K562 (cell line): ENCODE measurements around the gene ZNF135. TPM values are rescaled to one million over a fixed set of nuclear protein-coding genes. Genes with fewer than 3 reads are reported as not detected.

Experiments used
- ATAC-seq: fragments of 200-7000 bp; cut with Tn5 transposase; 3 replicates; pipeline ENCODE4 v1.9.1; 2020; ENCODE audit warnings: moderate library complexity
- BruUV-seq: library from RNA; stranded (reverse); fragments of 400-500 nt; replicated peaks from 2 replicates; lab custom pipeline; 2021; lab: Mats Ljungman, UMichigan
- CTCF ChIA-PET: fragments of 300-600 bp; formaldehyde crosslinking; extraction: SDS; loops from one replicate; lab custom pipeline; 2021; ENCODE audit warnings: low intra/inter-chr PET ratio; lab: Yijun Ruan, JAX
- POLR2A ChIA-PET: fragments of 300-600, 350-650 bp; sonication (Branson Sonifier 250); formaldehyde crosslinking; extraction: SDS; loops from one replicate; lab custom pipeline; 2021; ENCODE audit warnings: antibody characterized with exemption, inconsistent platforms; lab: Yijun Ruan, JAX
- DNase-seq, 4 experiments: peaks; one replicate each; pipeline versions ENCODE4 v3.0.0 to v3.0.0-alpha.2; 2011 to 2018; ENCODE audit warnings: low spot score in 3 of 4, mixed read lengths in 3 of 4; ENCODE audit errors: extremely low read depth in 1 of 4
- FAIRE-seq: peaks from 2 replicates; lab custom pipeline; 2011; peaks lifted over from hg19 to GRCh38; lab: Jason Lieb, UNC
- H2AFZ ChIP-seq: 2 replicates; pipeline ENCODE4 v1.6.0; 2011; ENCODE audit warnings: low read depth, low read length, control low read depth, inconsistent platforms
- H3K27ac ChIP-seq: fragments of 200-600 bp; 3 replicates; pipeline ENCODE4 v1.8.0; 2011; ENCODE audit warnings: low read depth, mild to moderate bottlenecking, control low read depth, inconsistent platforms, low read length, moderate library complexity, mixed read lengths; ENCODE audit errors: extremely low read depth
- H3K27me3 ChIP-seq, 2 experiments: fragments of 300-600 bp in 1 of 2; 2 replicates in 1 of 2; 3 replicates in 1 of 2; pipeline versions ENCODE4 v1.6.0 to v1.8.0; 2011; ENCODE audit warnings: inconsistent platforms in 2 of 2, low read length in 2 of 2, mild to moderate bottlenecking in 1 of 2, mixed read lengths in 1 of 2, moderate library complexity in 1 of 2; ENCODE audit not compliant: control insufficient read depth in 2 of 2, insufficient read depth in 2 of 2
- H3K36me3 ChIP-seq: fragments of 300-600 bp; 3 replicates; pipeline ENCODE4 v1.8.0; 2011; ENCODE audit warnings: mild to moderate bottlenecking, low read length, inconsistent platforms; ENCODE audit not compliant: control insufficient read depth, insufficient read depth
- H3K4me1 ChIP-seq, 2 experiments: fragments of 200-600 bp in 1 of 2; replicated peaks in 1 of 2; 2 replicates in 1 of 2; 3 replicates in 1 of 2; pipeline versions ENCODE4 v1.5.1 to v1.8.0; 2011; ENCODE audit warnings: inconsistent platforms in 2 of 2, low read length in 2 of 2, mild to moderate bottlenecking in 1 of 2, mixed read lengths in 1 of 2, moderate library complexity in 1 of 2; ENCODE audit not compliant: control insufficient read depth in 2 of 2, insufficient read depth in 2 of 2
- H3K4me2 ChIP-seq: 2 replicates; pipeline ENCODE4 v1.6.1; 2011; ENCODE audit warnings: low read length, control low read depth, inconsistent platforms, mixed read lengths; ENCODE audit not compliant: insufficient read depth
- H3K4me3 ChIP-seq: fragments of 200-600 bp; sonication (generic), shearing (Covaris generic); 2 replicates; pipeline ENCODE4 v1.5.1; 2016; ENCODE audit warnings: control low read depth, inconsistent platforms
- H3K79me2 ChIP-seq: fragments of 200-600 bp; 3 replicates; pipeline ENCODE4 v1.8.0; 2011; ENCODE audit warnings: low read length, inconsistent platforms; ENCODE audit not compliant: control insufficient read depth, insufficient read depth
- H3K9ac ChIP-seq, 2 experiments: 2 replicates each; pipeline versions ENCODE4 v1.6.0 to v1.6.1; 2011; ENCODE audit warnings: low read depth in 2 of 2, low read length in 2 of 2, control low read depth in 1 of 2, inconsistent platforms in 1 of 2, mild to moderate bottlenecking in 1 of 2, mixed read lengths in 1 of 2; ENCODE audit not compliant: insufficient read depth in 1 of 2
- H3K9me1 ChIP-seq: one replicate; pipeline ENCODE4 v1.6.0; 2011; ENCODE audit warnings: inconsistent platforms, mild to moderate bottlenecking, low read length, moderate library complexity; ENCODE audit not compliant: control insufficient read depth, insufficient read depth
- H3K9me3 ChIP-seq: replicated peaks from 2 replicates; pipeline ENCODE4 v1.5.1; 2011; ENCODE audit warnings: low read depth, low read length, inconsistent platforms; ENCODE audit not compliant: control insufficient read depth, insufficient read depth
- H4K20me1 ChIP-seq: replicated peaks from 2 replicates; pipeline ENCODE4 v1.6.1; 2011; ENCODE audit warnings: low read length, inconsistent platforms, mixed read lengths; ENCODE audit not compliant: control insufficient read depth, insufficient read depth
- ESRRA ChIP-seq: fragments of 450-650 bp; IDR thresholded peaks from 2 replicates; pipeline ENCODE4 v1.6.1; 2014; ENCODE audit warnings: low read depth, mild to moderate bottlenecking, moderate library complexity, borderline replicate concordance
- HDAC1 ChIP-seq, 2 experiments: fragments of 450-650 bp; IDR thresholded peaks; 2 replicates each; pipeline ENCODE4 v1.6.1; 2016 to 2017; ENCODE audit warnings: inconsistent platforms in 1 of 2, mild to moderate bottlenecking in 1 of 2, moderate library complexity in 1 of 2
- IRF2 ChIP-seq: sonication (generic); formaldehyde crosslinking; IDR thresholded peaks from 2 replicates; pipeline ENCODE4 v1.8.1; 2022; ENCODE audit warnings: mild to moderate bottlenecking, missing genetic modification reagents
- NCOR1 ChIP-seq: fragments of 450-650 bp; IDR thresholded peaks from 2 replicates; pipeline ENCODE4 v1.6.1; 2016; ENCODE audit warnings: mild to moderate bottlenecking, moderate library complexity
- NFXL1 ChIP-seq: fragments of 450-650 bp; formaldehyde crosslinking; IDR thresholded peaks from 2 replicates; pipeline ENCODE4 v1.4.0; 2021; ENCODE audit warnings: mild to moderate bottlenecking
- PHTF2 ChIP-seq: fragments of 250-450 bp; sonication (Bioruptor Pico); IDR thresholded peaks from 2 replicates; pipeline ENCODE4 v1.5.0; 2021; ENCODE audit warnings: mild to moderate bottlenecking
- POLR3G ChIP-seq: IDR thresholded peaks from 2 replicates; pipeline ENCODE4 v1.6.1; 2011; ENCODE audit not compliant: insufficient read length, insufficient replicate concordance; ENCODE audit errors: extremely low read depth
- TOE1 ChIP-seq, 2 experiments: fragments of 450-650 bp in 1 of 2; sonication (generic) in 1 of 2; formaldehyde crosslinking in 1 of 2; IDR thresholded peaks; 2 replicates each; pipeline versions ENCODE4 v1.7.1 to v1.8.0; 2016 to 2022; ENCODE audit warnings: borderline replicate concordance in 2 of 2, mild to moderate bottlenecking in 2 of 2, antibody characterized with exemption in 1 of 2, inconsistent platforms in 1 of 2, low read depth in 1 of 2, missing genetic modification reagents in 1 of 2, moderate library complexity in 1 of 2
- WGBS: fragments of 100-300 bp; shearing (Covaris generic); methylation state at CpG from one replicate; pipeline ENCODE4 v1.1.6; 2016; ENCODE audit warnings: low coverage, mixed read lengths; ENCODE audit not compliant: insufficient coverage; ENCODE audit errors: missing lambda C conversion rate; 5-methylcytosine and 5-hydroxymethylcytosine counted together
- in situ Hi-C: fragments of 300-500 bp; cut with MboI; formaldehyde crosslinking; loops from 4 replicates; pipeline ENCODE4 v1.15.0; 2018; ENCODE audit warnings: inconsistent platforms, mixed read lengths
- intact Hi-C: fragments of 100-400 bp; cut with micrococcal nuclease; formaldehyde crosslinking; loops from 2 replicates; pipeline ENCODE4 v1.14.2; 2022
- polyA plus RNA-seq, 8 experiments: library from polyadenylated mRNA; depleted of rRNA in 4 of 8; stranded (reverse) in 5 of 8; unstranded in 3 of 8; fragments of >200 nt; fragmentation: Nextera tagmentation in 2 of 8; fragmentation: Illumina TruSeq in 1 of 8; extraction: Ambion mirVana in 2 of 8; extraction: Trizol in 1 of 8; gene quantifications; 2 replicates each; pipeline versions ENCODE4 v1.2.1 to v1.2.3, GENCODE V29; 2011 to 2014; ENCODE audit warnings: inconsistent platforms in 1 of 8, missing spikeins in 1 of 8
- total RNA-seq, 7 experiments: library from RNA; depleted of rRNA in 6 of 7; stranded (reverse); fragments of >200 nt in 6 of 7; fragmentation: Illumina TruSeq in 2 of 7; extraction: Trizol in 2 of 7; gene quantifications; 2 replicates each; pipeline versions ENCODE4 v1.2.1 to v1.2.3, GENCODE V29; 2011 to 2021; ENCODE audit warnings: low replicate concordance in 1 of 7

The ZNF135 gene
- total and polyA plus RNA-seq, 9 of the 15 experiments (the other 6 are each of a cell fraction or from before 2014, with no cell fraction given): not detected

DNA sequence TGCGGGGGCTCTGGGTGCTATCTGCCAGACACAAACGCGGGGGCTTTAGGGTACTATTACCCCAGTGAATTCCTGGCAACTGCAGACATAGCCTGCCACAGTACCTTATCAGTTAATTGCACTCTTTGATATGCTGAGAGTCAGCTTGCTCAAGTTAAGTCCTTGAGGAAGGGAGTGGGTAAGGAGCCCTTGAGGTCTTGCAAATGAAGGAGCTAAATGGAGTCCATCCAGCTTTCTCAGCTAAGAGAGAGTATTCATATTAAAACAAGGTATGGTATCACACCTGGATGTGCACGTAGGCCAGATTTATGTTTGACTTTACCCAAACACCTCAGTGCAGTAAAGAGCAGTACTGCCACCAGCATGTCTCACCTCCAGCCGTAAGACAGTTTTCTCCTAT lies 44.9 kb upstream of the ZNF135 start:
- H3K4me1 ChIP-seq: peaks cover 0 to 8% of the 10 kb centered on the region in 2 experiments; a peak in 2 of 5 replicates
- no peak overlapping the region for H3K4me3 ChIP-seq
- no peak overlapping the region for H3K9ac ChIP-seq
- H3K27me3 ChIP-seq: no peaks in the 10 kb centered on the region
- no peak overlapping the region for H2AFZ ChIP-seq
- ChIA-PET CTCF (no interaction called here), POLR2A (no interaction called here)
- no peak overlapping the region for H3K4me2 ChIP-seq
- H3K79me2 ChIP-seq: no peaks in the 10 kb centered on the region
- H3K36me3 ChIP-seq: no peaks in the 10 kb centered on the region
- no peak for FAIRE-seq
- no peaks in the 10 kb centered on the region for H3K9me1 ChIP-seq
- BruUV-seq: no TSS peak
- ATAC-seq: no peak
- H4K20me1 ChIP-seq: no peaks in the 10 kb centered on the region
- intact Hi-C loops (no loop called here), in situ Hi-C loops (no loop called here)
- no peak for TF ChIP-seq NCOR1
- TF ChIP-seq PHTF2: no peak
- no peak for TF ChIP-seq IRF2
- TF ChIP-seq NFXL1 (CRISPR knock-in tag): no peak
- no peak for TF ChIP-seq POLR3G
- TF ChIP-seq ESRRA: no peak
- TF ChIP-seq HDAC1 (IDR thresholded peaks at IDR 0.05): no peak
- TF ChIP-seq TOE1 (IDR thresholded peaks at IDR 0.05; ENCODE audit: borderline replicate concordance): no peak
- no peak for TF ChIP-seq TOE1 (CRISPR knock-in tag; IDR thresholded peaks at IDR 0.05; ENCODE audit: borderline replicate concordance, low read depth)
- DNase-seq: no peak
- H3K27ac ChIP-seq: no peak overlapping the region
- WGBS: 1% methylated on average over 5 of the region's 5 CpGs
- H3K9me3 ChIP-seq: no peaks in the 10 kb centered on the region
